ENCODE results near the gene CPEB4.

DNA sequence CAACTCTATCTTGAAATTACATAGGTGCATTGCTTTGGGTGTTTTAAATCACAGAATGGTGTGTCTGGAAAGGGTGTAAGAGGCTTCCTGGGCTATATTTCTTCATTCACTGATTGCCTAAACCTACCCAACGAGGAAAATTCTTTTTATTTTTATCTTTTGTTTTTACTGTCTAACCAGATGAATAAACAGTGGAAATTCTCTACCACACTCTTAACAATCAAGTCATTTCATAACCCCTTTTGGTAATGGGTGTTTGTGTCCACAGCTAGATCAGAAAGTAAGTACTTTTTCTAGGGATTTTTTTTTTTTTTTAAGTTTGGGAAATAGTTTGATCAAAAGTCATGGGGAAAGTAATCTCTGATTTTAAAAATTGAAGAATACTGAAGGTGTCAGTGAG is 73.3 kb downstream of the CPEB4 start:
- TF ChIP-seq, protein P1, sequence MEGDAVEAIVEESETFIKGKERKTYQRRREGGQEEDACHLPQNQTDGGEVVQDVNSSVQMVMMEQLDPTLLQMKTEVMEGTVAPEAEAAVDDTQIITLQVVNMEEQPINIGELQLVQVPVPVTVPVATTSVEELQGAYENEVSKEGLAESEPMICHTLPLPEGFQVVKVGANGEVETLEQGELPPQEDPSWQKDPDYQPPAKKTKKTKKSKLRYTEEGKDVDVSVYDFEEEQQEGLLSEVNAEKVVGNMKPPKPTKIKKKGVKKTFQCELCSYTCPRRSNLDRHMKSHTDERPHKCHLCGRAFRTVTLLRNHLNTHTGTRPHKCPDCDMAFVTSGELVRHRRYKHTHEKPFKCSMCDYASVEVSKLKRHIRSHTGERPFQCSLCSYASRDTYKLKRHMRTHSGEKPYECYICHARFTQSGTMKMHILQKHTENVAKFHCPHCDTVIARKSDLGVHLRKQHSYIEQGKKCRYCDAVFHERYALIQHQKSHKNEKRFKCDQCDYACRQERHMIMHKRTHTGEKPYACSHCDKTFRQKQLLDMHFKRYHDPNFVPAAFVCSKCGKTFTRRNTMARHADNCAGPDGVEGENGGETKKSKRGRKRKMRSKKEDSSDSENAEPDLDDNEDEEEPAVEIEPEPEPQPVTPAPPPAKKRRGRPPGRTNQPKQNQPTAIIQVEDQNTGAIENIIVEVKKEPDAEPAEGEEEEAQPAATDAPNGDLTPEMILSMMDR (conservative IDR thresholded peaks at IDR 0.05; ENCODE audit: low read depth, low read length) = no peak
- TF ChIP-seq POLR2A (IDR thresholded peaks at IDR 0.05; ENCODE audit: low read depth, low read length) (no peak), FOS (IDR thresholded peaks at IDR 0.05; ENCODE audit: low read depth, low read length) (no peak), BHLHE40 (IDR thresholded peaks at IDR 0.05; ENCODE audit: low read depth, low read length) (no peak), CEBPB (IDR thresholded peaks at IDR 0.05; ENCODE audit: low read depth, low read length) (no peak), MXI1 (IDR thresholded peaks at IDR 0.05; ENCODE audit: borderline replicate concordance, low read depth, low read length) (no peak), MAFK (IDR thresholded peaks at IDR 0.05; ENCODE audit: low read depth, low read length) (no peak), SMC3 (IDR thresholded peaks at IDR 0.05; ENCODE audit: low read depth, low read length) (no peak), RAD21 (IDR thresholded peaks at IDR 0.05; ENCODE audit: low read length) (no peak), CHD1 (IDR thresholded peaks at IDR 0.05; ENCODE audit: low read depth, low read length) (no peak), MAZ (IDR thresholded peaks at IDR 0.05; ENCODE audit: borderline replicate concordance, low read depth, low read length) (no peak), NFE2L2 (IDR thresholded peaks at IDR 0.05; ENCODE audit: low read depth, low read length) (no peak)
- TF ChIP-seq, protein P2, sequence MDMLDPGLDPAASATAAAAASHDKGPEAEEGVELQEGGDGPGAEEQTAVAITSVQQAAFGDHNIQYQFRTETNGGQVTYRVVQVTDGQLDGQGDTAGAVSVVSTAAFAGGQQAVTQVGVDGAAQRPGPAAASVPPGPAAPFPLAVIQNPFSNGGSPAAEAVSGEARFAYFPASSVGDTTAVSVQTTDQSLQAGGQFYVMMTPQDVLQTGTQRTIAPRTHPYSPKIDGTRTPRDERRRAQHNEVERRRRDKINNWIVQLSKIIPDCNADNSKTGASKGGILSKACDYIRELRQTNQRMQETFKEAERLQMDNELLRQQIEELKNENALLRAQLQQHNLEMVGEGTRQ (IDR thresholded peaks at IDR 0.05; ENCODE audit: low read depth, low read length) = no peak
- TF ChIP-seq, protein P3, sequence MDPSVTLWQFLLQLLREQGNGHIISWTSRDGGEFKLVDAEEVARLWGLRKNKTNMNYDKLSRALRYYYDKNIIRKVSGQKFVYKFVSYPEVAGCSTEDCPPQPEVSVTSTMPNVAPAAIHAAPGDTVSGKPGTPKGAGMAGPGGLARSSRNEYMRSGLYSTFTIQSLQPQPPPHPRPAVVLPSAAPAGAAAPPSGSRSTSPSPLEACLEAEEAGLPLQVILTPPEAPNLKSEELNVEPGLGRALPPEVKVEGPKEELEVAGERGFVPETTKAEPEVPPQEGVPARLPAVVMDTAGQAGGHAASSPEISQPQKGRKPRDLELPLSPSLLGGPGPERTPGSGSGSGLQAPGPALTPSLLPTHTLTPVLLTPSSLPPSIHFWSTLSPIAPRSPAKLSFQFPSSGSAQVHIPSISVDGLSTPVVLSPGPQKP (IDR thresholded peaks at IDR 0.05; ENCODE audit: borderline replicate concordance, low read depth, low read length) = no peak

Data from IMR-90 (cell line).